DOHH2 (cell line): ENCODE results near the gene MRFAP1.
A peak's percentile ranks its signal among the peaks of the same experiment; 100 is the strongest.

Source experiments
- CTCF ChIP-seq: fragments of 200-600 bp; sonication (generic); IDR thresholded peaks from one replicate; pipeline ENCODE4 v1.5.1; 2014; ENCODE audit warnings: antibody characterized with exemption, mild to moderate bottlenecking, low read depth, low read length; ENCODE audit not compliant: poor library complexity, severe bottlenecking
- EZH2phosphoT487 ChIP-seq: fragments of 200-600 bp; sonication (generic); IDR thresholded peaks from 2 replicates; pipeline ENCODE4 v1.6.1; 2017; ENCODE audit warnings: borderline replicate concordance, mild to moderate bottlenecking, antibody characterized with exemption, low read length, moderate library complexity, mixed read lengths

DNA sequence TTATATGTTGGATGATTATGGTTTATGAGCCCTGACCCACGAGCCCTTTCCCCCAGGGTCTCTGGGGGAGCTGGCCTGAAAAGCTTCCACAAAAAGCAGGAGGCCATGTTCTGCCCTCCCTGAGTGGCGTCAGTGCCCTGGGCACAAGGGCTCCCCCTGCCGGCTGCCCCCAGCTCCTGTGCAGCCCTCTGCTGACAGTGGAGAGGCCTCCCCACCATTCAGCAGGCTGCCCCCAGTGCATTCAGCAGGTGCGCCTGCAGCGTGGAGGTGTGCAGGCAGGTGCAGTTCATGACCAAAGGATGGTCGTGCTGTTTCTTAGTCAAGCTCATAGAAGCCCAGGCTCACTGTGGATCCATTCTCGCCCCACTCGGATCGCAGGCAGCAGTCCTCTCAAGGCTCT is 40.7 kb downstream of the MRFAP1 start:
- peak; percentile 55 for TF ChIP-seq CTCF
- TF ChIP-seq EZH2phosphoT487 = no peak
